Breast epithelium (tissue), 4 donors: ENCODE results near the gene TP53. TPM values are rescaled to one million over a fixed set of nuclear protein-coding genes. Genes with fewer than 3 reads are reported as not detected.

Source experiments
- DNase-seq, 2 donors: peaks; one replicate each; pipeline ENCODE4 v3.0.0-alpha.2; 2019; ENCODE audit warnings: low spot score in 2 of 2
- H3K27ac ChIP-seq, 2 donors: fragments of 200-600 bp; sonication (generic) in 1 of 2; one replicate each; pipeline ENCODE4 v1.5.1; 2016 to 2019; ENCODE audit warnings: mild to moderate bottlenecking in 1 of 2
- H3K27me3 ChIP-seq, 2 donors: fragments of 200-600 bp; sonication (generic) in 1 of 2; one replicate each; pipeline versions ENCODE4 v1.5.1 to v1.6.0; 2017 to 2019; ENCODE audit warnings: control low read depth in 1 of 2, mild to moderate bottlenecking in 1 of 2
- H3K36me3 ChIP-seq: fragments of 200-600 bp; one replicate; pipeline ENCODE4 v1.5.1; 2019
- H3K4me1 ChIP-seq, 2 donors: fragments of 200-600 bp; sonication (generic); one replicate each; pipeline ENCODE4 v1.5.1; 2016 to 2019; ENCODE audit warnings: control low read depth in 1 of 2
- H3K4me3 ChIP-seq, 3 donors: fragments of 200-600 bp; sonication (generic); 1 replicate in 2 of 3; 2 replicates in 1 of 3; pipeline ENCODE4 v1.5.1; 2016 to 2019; ENCODE audit warnings: mild to moderate bottlenecking in 3 of 3, moderate library complexity in 2 of 3
- H3K9me3 ChIP-seq, 2 donors: fragments of 200-600 bp; sonication (generic) in 1 of 2; one replicate each; pipeline ENCODE4 v1.5.1; 2016 to 2019; ENCODE audit warnings: control low read depth in 1 of 2
- CTCF ChIP-seq, 3 donors: fragments of 450-650 bp; IDR thresholded peaks; one replicate each; pipeline ENCODE4 v1.5.1; 2016 to 2017; ENCODE audit warnings: antibody characterized with exemption in 3 of 3, mild to moderate bottlenecking in 3 of 3, moderate library complexity in 3 of 3
- POLR2A ChIP-seq: fragments of 450-650 bp; IDR thresholded peaks from one replicate; pipeline ENCODE4 v1.6.1; 2016; ENCODE audit warnings: antibody characterized with exemption, mild to moderate bottlenecking, moderate library complexity
- POLR2AphosphoS5 ChIP-seq, 3 donors: sonication (generic); formaldehyde crosslinking; IDR thresholded peaks; one replicate each; pipeline ENCODE4 v1.6.1; 2017; ENCODE audit warnings: antibody characterized with exemption in 3 of 3
- intact Hi-C: fragments of 100-400 bp; cut with DNase I; formaldehyde crosslinking; loops from one replicate; pipeline ENCODE4 v1.15.1; 2023; ENCODE audit warnings: low total_unique reads
- total RNA-seq, 3 donors: library from RNA; depleted of rRNA; stranded (reverse); fragments of >200 nt; gene quantifications; one replicate each; pipeline ENCODE4 v1.1.0, GENCODE V29; 2016

TP53 gene
- total RNA-seq, 3 donors from 2014 or later: 23.9 to 31.9 (median 24.2) TPM

GRCh38 chr17:7634384-7634783 lies 52.9 kb downstream of the TP53 start:
- Histone ChIP-seq H3K4me1 (no peaks in the 10 kb centered on the region), H3K27me3 (no peaks in the 10 kb centered on the region), H3K36me3 (no peaks in the 10 kb centered on the region), H3K9me3 (no peaks in the 10 kb centered on the region), H3K27ac (no peak overlapping the region), H3K4me3 (no peak overlapping the region)
- DNase-seq: no peak
- no peak for TF ChIP-seq CTCF (IDR thresholded peaks at IDR 0.05)
- no peak for TF ChIP-seq POLR2AphosphoS5 (IDR thresholded peaks at IDR 0.05)
- no peak for TF ChIP-seq POLR2A
- intact Hi-C loops: no loop called here

GRCh38 chr17:7633093-7633492 lies 54.2 kb downstream of the TP53 start:
- Histone ChIP-seq H3K36me3 (no peaks in the 10 kb centered on the region), H3K4me1 (no peaks in the 10 kb centered on the region), H3K4me3 (no peak overlapping the region), H3K9me3 (no peaks in the 10 kb centered on the region), H3K27ac (no peak overlapping the region), H3K27me3 (no peaks in the 10 kb centered on the region)
- TF ChIP-seq CTCF (IDR thresholded peaks at IDR 0.05): no peak
- no peak for TF ChIP-seq POLR2A
- no peak for TF ChIP-seq POLR2AphosphoS5 (IDR thresholded peaks at IDR 0.05)
- no peak for DNase-seq
- intact Hi-C loops: no loop called here

- Histone ChIP-seq H3K4me3 (no peak overlapping the region), H3K9me3 (no peaks in the 10 kb centered on the region), H3K4me1 (no peaks in the 10 kb centered on the region), H3K27me3 (no peaks in the 10 kb centered on the region), H3K36me3 (no peaks in the 10 kb centered on the region), H3K27ac (no peak overlapping the region)
- intact Hi-C loops: no loop called here
- no peak for DNase-seq
- TF ChIP-seq CTCF (IDR thresholded peaks at IDR 0.05) (peak in 2 of 3 donors; percentile 34 to 38), POLR2AphosphoS5 (IDR thresholded peaks at IDR 0.05) (no peak)
These were observed 54.8 kb downstream of the TP53 start for GRCh38 chr17:7632492-7632894.

GRCh38 chr17:7631398-7632380 lies 55.6 kb downstream of the TP53 start:
- intact Hi-C loops: loop anchor here (1.0 kb wide), 1 partner anchor 12 kb away; no protein-coding TSS in a partner anchor
- Histone ChIP-seq H3K27ac (no peak overlapping the region), H3K4me1 (no peaks in the 10 kb centered on the region), H3K27me3 (no peaks in the 10 kb centered on the region), H3K9me3 (no peaks in the 10 kb centered on the region), H3K4me3 (no peak overlapping the region), H3K36me3 (no peaks in the 10 kb centered on the region)
- DNase-seq: no peak
- TF ChIP-seq POLR2A: no peak
- no peak for TF ChIP-seq POLR2AphosphoS5 (IDR thresholded peaks at IDR 0.05)
- no peak for TF ChIP-seq CTCF (IDR thresholded peaks at IDR 0.05)

GRCh38 chr17:7629939-7630571 lies 57.2 kb downstream of the TP53 start, which contains the start of gene SHBG:
Gene SHBG, plus strand, starts transcription at chr17:7630135. Its CDS starts 38 bp downstream, at chr17:7630173.
- Histone ChIP-seq H3K9me3 (no peaks in the 10 kb centered on the region), H3K36me3 (no peaks in the 10 kb centered on the region), H3K4me1 (no peaks in the 10 kb centered on the region), H3K27me3 (no peaks in the 10 kb centered on the region), H3K27ac (no peak within 1 kb of the TSS), H3K4me3 (no peak within 1 kb of the TSS)
- no peak for TF ChIP-seq CTCF (IDR thresholded peaks at IDR 0.05)
- no peak for TF ChIP-seq POLR2AphosphoS5 (IDR thresholded peaks at IDR 0.05)
- no peak for TF ChIP-seq POLR2A
- intact Hi-C loops: no loop called here
- DNase-seq: no peak
